ENCODE results near the gene ENPP4.
"Not testable (repeated sequence)": the region's sequence is repeated elsewhere in the genome, so short reads cannot be mapped to it uniquely, and the experiment has no call there.

Gene ENPP4

GRCh38 chr6:46116289-46116688 lies 13.5 kb upstream of the ENPP4 start:
- DNase-seq (ENCODE audit: low read depth) = no peak
- no peak for TF ChIP-seq CTCF (IDR thresholded peaks at IDR 0.05; ENCODE audit: low read depth, low read length)
- no peak for TF ChIP-seq MAX (IDR thresholded peaks at IDR 0.05; ENCODE audit: low read depth, low read length)
- TF ChIP-seq MYC (IDR thresholded peaks at IDR 0.05; ENCODE audit: low read depth, low read length) = no peak
- no peak for TF ChIP-seq POLR2A (IDR thresholded peaks at IDR 0.05; ENCODE audit: extremely low read depth, insufficient read length)
- H3K4me3 ChIP-seq (ENCODE audit: low read depth, low read length) = no peak overlapping the region

- no peak for DNase-seq (ENCODE audit: low read depth)
- H3K4me3 ChIP-seq (ENCODE audit: low read depth, low read length) = no peak overlapping the region
- no peak for TF ChIP-seq MYC (IDR thresholded peaks at IDR 0.05; ENCODE audit: low read depth, low read length)
- no peak for TF ChIP-seq POLR2A (IDR thresholded peaks at IDR 0.05; ENCODE audit: extremely low read depth, insufficient read length)
- TF ChIP-seq MAX (IDR thresholded peaks at IDR 0.05; ENCODE audit: low read depth, low read length) = no peak
- TF ChIP-seq CTCF (IDR thresholded peaks at IDR 0.05; ENCODE audit: low read depth, low read length) = no peak
These were observed 11.6 kb upstream of the ENPP4 start for GRCh38 chr6:46118157-46118556.

GRCh38 chr6:46118836-46119235 lies 11.0 kb upstream of the ENPP4 start:
- TF ChIP-seq CTCF (IDR thresholded peaks at IDR 0.05; ENCODE audit: low read depth, low read length) (no peak), POLR2A (IDR thresholded peaks at IDR 0.05; ENCODE audit: extremely low read depth, insufficient read length) (no peak), MAX (IDR thresholded peaks at IDR 0.05; ENCODE audit: low read depth, low read length) (no peak), MYC (IDR thresholded peaks at IDR 0.05; ENCODE audit: low read depth, low read length) (no peak)
- H3K4me3 ChIP-seq (ENCODE audit: low read depth, low read length) = no peak overlapping the region
- DNase-seq (ENCODE audit: low read depth) = no peak

- DNase-seq (ENCODE audit: low read depth); H3K4me3 ChIP-seq (ENCODE audit: low read depth, low read length): not testable (repeated sequence)
These were observed 10.1 kb upstream of the ENPP4 start for GRCh38 chr6:46119679-46120078.

- H3K4me3 ChIP-seq (ENCODE audit: low read depth, low read length) = no peak overlapping the region
- TF ChIP-seq POLR2A (IDR thresholded peaks at IDR 0.05; ENCODE audit: extremely low read depth, insufficient read length) (no peak), MYC (IDR thresholded peaks at IDR 0.05; ENCODE audit: low read depth, low read length) (no peak), MAX (IDR thresholded peaks at IDR 0.05; ENCODE audit: low read depth, low read length) (no peak), CTCF (IDR thresholded peaks at IDR 0.05; ENCODE audit: low read depth, low read length) (no peak)
- DNase-seq (ENCODE audit: low read depth) = no peak
These were observed 1.3 kb upstream of the ENPP4 start for GRCh38 chr6:46128476-46128875.

GRCh38 chr6:46129291-46129628 lies 529 bp upstream of the ENPP4 start:
- no peak for DNase-seq (ENCODE audit: low read depth)
- peak overlapping the region; percentile 66 for H3K4me3 ChIP-seq (ENCODE audit: low read depth, low read length)
- no peak for TF ChIP-seq MAX (IDR thresholded peaks at IDR 0.05; ENCODE audit: low read depth, low read length)
- no peak for TF ChIP-seq MYC (IDR thresholded peaks at IDR 0.05; ENCODE audit: low read depth, low read length)
- no peak for TF ChIP-seq CTCF (IDR thresholded peaks at IDR 0.05; ENCODE audit: low read depth, low read length)
- no peak for TF ChIP-seq POLR2A (IDR thresholded peaks at IDR 0.05; ENCODE audit: extremely low read depth, insufficient read length)

All from NB4 (cell line).